Activated CD4-positive, alpha-beta T cell treated with anti-CD3 and anti-CD28 coated beads, Interleukin-10, Interleukin-2, amounts not matched to agents 100 ng/mL and 50 ng/mL, durations not matched to agents 16 hours and 8 hours (primary cell): Measurements from ENCODE around the gene ARRDC3.
"Not testable (repeated sequence)": the region's sequence is repeated elsewhere in the genome, so short reads cannot be mapped to it uniquely, and the experiment has no call there.

Experiments used
- DNase-seq: peaks from one replicate; pipeline ENCODE4 v3.0.0-alpha.2; 2020

ARRDC3 gene

GRCh38 chr5:91383027-91383955, at the start of gene ARRDC3:
Gene ARRDC3 (minus strand): TSS chr5:91383317. CDS start chr5:91383092, 225 bp downstream.
- peak; percentile 98 for DNase-seq

GRCh38 chr5:91430949-91431348, 47.8 kb upstream of the ARRDC3 start:
- DNase-seq: no peak

- DNase-seq: no peak
These were observed 41.7 kb upstream of the ARRDC3 start for GRCh38 chr5:91424638-91425436.

- DNase-seq: no peak
These were observed 40.8 kb upstream of the ARRDC3 start for GRCh38 chr5:91423871-91424270.

GRCh38 chr5:91420879-91421278, 37.8 kb upstream of the ARRDC3 start:
- DNase-seq: no peak

- DNase-seq: peak; percentile 69
These were observed 36.7 kb upstream of the ARRDC3 start for GRCh38 chr5:91419571-91420537.

GRCh38 chr5:91419136-91419535, 36.0 kb upstream of the ARRDC3 start:
- DNase-seq: no peak

- no peak for DNase-seq
These were observed 35.0 kb upstream of the ARRDC3 start for GRCh38 chr5:91418158-91418557.

GRCh38 chr5:91417219-91417618, 34.1 kb upstream of the ARRDC3 start:
- no peak for DNase-seq

GRCh38 chr5:91416491-91416890, 33.4 kb upstream of the ARRDC3 start:
- no peak for DNase-seq

GRCh38 chr5:91409304-91409703, 26.2 kb upstream of the ARRDC3 start:
- no peak for DNase-seq

GRCh38 chr5:91408710-91409109, 25.6 kb upstream of the ARRDC3 start:
- no peak for DNase-seq

GRCh38 chr5:91407204-91407603, 24.1 kb upstream of the ARRDC3 start:
- DNase-seq: no peak

GRCh38 chr5:91403438-91403837, 20.3 kb upstream of the ARRDC3 start:
- no peak for DNase-seq

- no peak for DNase-seq
These were observed 18.1 kb upstream of the ARRDC3 start for GRCh38 chr5:91401175-91401574.

GRCh38 chr5:91397791-91398190, 14.7 kb upstream of the ARRDC3 start:
- no peak for DNase-seq

- peak; percentile 22 for DNase-seq
These were observed 7.2 kb upstream of the ARRDC3 start for GRCh38 chr5:91390268-91390667.

GRCh38 chr5:91389555-91389954, 6.4 kb upstream of the ARRDC3 start:
- DNase-seq: not testable (repeated sequence)

- DNase-seq: no peak
These were observed 5.2 kb upstream of the ARRDC3 start for GRCh38 chr5:91388362-91388761.

GRCh38 chr5:91386120-91386519, 3.0 kb upstream of the ARRDC3 start:
- DNase-seq: no peak

- not testable (repeated sequence) for DNase-seq
These were observed 2.5 kb upstream of the ARRDC3 start for GRCh38 chr5:91385596-91385995.

- DNase-seq: peak; percentile 91
These were observed 1.7 kb upstream of the ARRDC3 start for GRCh38 chr5:91384671-91385430.
